GM18505 (cell line): Measurements from ENCODE around the gene ARHGAP5.

Source experiments
- ATAC-seq: cut with Tn5 transposase; IDR thresholded peaks from one replicate; pipeline ENCODE4 v1.9.1; 2021; ENCODE audit not compliant: unreplicated experiment
- POLR2A ChIP-seq: IDR thresholded peaks from 4 replicates; pipeline ENCODE4 v1.6.1; 2011; ENCODE audit warnings: borderline replicate concordance; ENCODE audit not compliant: insufficient read depth, insufficient read length; ENCODE audit errors: extremely low read depth

ARHGAP5 gene

GRCh38 chr14:32077081-32078022 lies at the start of gene ARHGAP5:
Gene ARHGAP5, plus strand, starts transcription at chr14:32077304. Its CDS starts 13,366 bp downstream, at chr14:32090670.
- ATAC-seq: peak; percentile 45
- peak; percentile 37 for TF ChIP-seq POLR2A

- no peak for TF ChIP-seq POLR2A
- ATAC-seq: no peak
These were observed 48.5 kb upstream of the ARHGAP5 start for GRCh38 chr14:32028599-32028998.

GRCh38 chr14:32033543-32033942 lies 43.6 kb upstream of the ARHGAP5 start:
- TF ChIP-seq POLR2A: no peak
- no peak for ATAC-seq

- TF ChIP-seq POLR2A: no peak
- no peak for ATAC-seq
These were observed 38.2 kb upstream of the ARHGAP5 start for GRCh38 chr14:32038876-32039275.

GRCh38 chr14:32039401-32040030 lies 37.6 kb upstream of the ARHGAP5 start:
- ATAC-seq: no peak
- TF ChIP-seq POLR2A: no peak

- no peak for TF ChIP-seq POLR2A
- no peak for ATAC-seq
These were observed 33.5 kb upstream of the ARHGAP5 start for GRCh38 chr14:32043624-32044023.

- no peak for ATAC-seq
- no peak for TF ChIP-seq POLR2A
These were observed 32.6 kb upstream of the ARHGAP5 start for GRCh38 chr14:32044454-32044853.

- no peak for TF ChIP-seq POLR2A
- ATAC-seq: no peak
These were observed 29.3 kb upstream of the ARHGAP5 start for GRCh38 chr14:32047791-32048190.

GRCh38 chr14:32049361-32050088 lies 27.6 kb upstream of the ARHGAP5 start:
- no peak for ATAC-seq
- no peak for TF ChIP-seq POLR2A

GRCh38 chr14:32050878-32051277 lies 26.2 kb upstream of the ARHGAP5 start:
- TF ChIP-seq POLR2A: no peak
- no peak for ATAC-seq

GRCh38 chr14:32054536-32054935 lies 22.6 kb upstream of the ARHGAP5 start:
- no peak for TF ChIP-seq POLR2A
- ATAC-seq: no peak

- ATAC-seq: no peak
- no peak for TF ChIP-seq POLR2A
These were observed 21.9 kb upstream of the ARHGAP5 start for GRCh38 chr14:32055175-32055574.

- no peak for ATAC-seq
- TF ChIP-seq POLR2A: no peak
These were observed 17.4 kb upstream of the ARHGAP5 start for GRCh38 chr14:32059702-32060101.
